GM21381 (cell line): ENCODE measurements around the gene ORMDL3.

Source experiments
- ATAC-seq: cut with Tn5 transposase; IDR thresholded peaks from one replicate; pipeline ENCODE4 v1.9.1; 2021; ENCODE audit warnings: mild to moderate bottlenecking, moderate library complexity; ENCODE audit not compliant: unreplicated experiment

The ORMDL3 gene

GRCh38 chr17:39927101-39927928 is at the start of gene ORMDL3, which contains the start of gene LRRC3C:
Gene ORMDL3, minus strand, starts transcription at chr17:39927601. Its CDS starts 3,398 bp downstream, at chr17:39924203.
Gene LRRC3C, plus strand, starts transcription at chr17:39927732. Its CDS starts 13,792 bp downstream, at chr17:39941524.
- ATAC-seq: peak; percentile 70

- ATAC-seq: no peak
These were observed 48.4 kb upstream of the ORMDL3 start for GRCh38 chr17:39975801-39976200.

- ATAC-seq: no peak
These were observed 47.0 kb upstream of the ORMDL3 start for GRCh38 chr17:39974433-39974832.

GRCh38 chr17:39973496-39973895 is 46.1 kb upstream of the ORMDL3 start:
- ATAC-seq: no peak

- no peak for ATAC-seq
These were observed 44.9 kb upstream of the ORMDL3 start for GRCh38 chr17:39972271-39972670.

- ATAC-seq: no peak
These were observed 43.7 kb upstream of the ORMDL3 start for GRCh38 chr17:39971076-39971603.

- no peak for ATAC-seq
These were observed 42.8 kb upstream of the ORMDL3 start for GRCh38 chr17:39970157-39970692.

- ATAC-seq: no peak
These were observed 42.0 kb upstream of the ORMDL3 start for GRCh38 chr17:39969375-39969774.

- no peak for ATAC-seq
These were observed 41.4 kb upstream of the ORMDL3 start for GRCh38 chr17:39968761-39969160.

- no peak for ATAC-seq
These were observed 39.4 kb upstream of the ORMDL3 start for GRCh38 chr17:39966771-39967170.

- no peak for ATAC-seq
These were observed 37.8 kb upstream of the ORMDL3 start for GRCh38 chr17:39965017-39965699.

- ATAC-seq: no peak
These were observed 36.4 kb upstream of the ORMDL3 start for GRCh38 chr17:39963829-39964228.

- ATAC-seq: no peak
These were observed 35.3 kb upstream of the ORMDL3 start, which contains the start of gene GSDMA for GRCh38 chr17:39962642-39963220. Gene GSDMA, plus strand, starts transcription at chr17:39963004. Its CDS starts 2,684 bp downstream, at chr17:39965688.

- ATAC-seq: no peak
These were observed 33.2 kb upstream of the ORMDL3 start for GRCh38 chr17:39960524-39961041.

- no peak for ATAC-seq
These were observed 28.4 kb upstream of the ORMDL3 start for GRCh38 chr17:39955726-39956225.

GRCh38 chr17:39954876-39955275 is 27.5 kb upstream of the ORMDL3 start:
- ATAC-seq: no peak

GRCh38 chr17:39953471-39953888 is 26.1 kb upstream of the ORMDL3 start:
- ATAC-seq: no peak

- ATAC-seq: peak; percentile 74
These were observed 25.5 kb upstream of the ORMDL3 start for GRCh38 chr17:39952680-39953470.

GRCh38 chr17:39951924-39952679 is 24.7 kb upstream of the ORMDL3 start:
- ATAC-seq: no peak
